K562 (cell line): ENCODE measurements around the gene ZNF487. TPM values are rescaled to one million over a fixed set of nuclear protein-coding genes. Genes with fewer than 3 reads are reported as not detected.

Experiments used
- BRCA1 ChIP-seq, 2 experiments: fragments of 450-650 bp in 1 of 2; sonication (generic) in 1 of 2; formaldehyde crosslinking in 1 of 2; IDR thresholded peaks; 2 replicates each; pipeline versions ENCODE4 v1.5.0 to v1.6.1; 2017 to 2020; ENCODE audit warnings: mild to moderate bottlenecking in 1 of 2, missing genetic modification reagents in 1 of 2
- CREB3 ChIP-seq: fragments of 450-650 bp; conservative IDR thresholded peaks from 2 replicates; pipeline ENCODE4 v1.6.1; 2016; ENCODE audit warnings: missing genetic modification characterization, low read depth, mild to moderate bottlenecking, missing compliant biosample characterization, moderate library complexity
- E2F8 ChIP-seq: fragments of 450-650 bp; IDR thresholded peaks from 2 replicates; pipeline ENCODE4 v1.7.1; 2018; ENCODE audit warnings: mild to moderate bottlenecking, low read depth; ENCODE audit not compliant: partially characterized antibody
- EP400 ChIP-seq: fragments of 450-650 bp; IDR thresholded peaks from 2 replicates; pipeline ENCODE4 v1.6.1; 2017; ENCODE audit warnings: antibody characterized with exemption, mild to moderate bottlenecking, moderate library complexity
- FOXO4 ChIP-seq: fragments of 450-650 bp; formaldehyde crosslinking; IDR thresholded peaks from 2 replicates; pipeline ENCODE4 v1.4.0; 2020; ENCODE audit warnings: mild to moderate bottlenecking, moderate library complexity
- GABPB1 ChIP-seq: sonication (generic); formaldehyde crosslinking; IDR thresholded peaks from 2 replicates; pipeline ENCODE4 v1.8.0; 2022; ENCODE audit warnings: mild to moderate bottlenecking, missing genetic modification reagents
- GATA2 ChIP-seq: sonication (generic); formaldehyde crosslinking; IDR thresholded peaks from 2 replicates; pipeline ENCODE4 v1.4.0; 2020; ENCODE audit warnings: mild to moderate bottlenecking, missing genetic modification reagents
- IFI16 ChIP-seq: fragments of 250-450 bp; sonication (Bioruptor Pico); IDR thresholded peaks from 2 replicates; pipeline ENCODE4 v2.1.2; 2022; ENCODE audit warnings: mild to moderate bottlenecking, inconsistent platforms
- IRF2 ChIP-seq: sonication (generic); formaldehyde crosslinking; IDR thresholded peaks from 2 replicates; pipeline ENCODE4 v1.8.1; 2022; ENCODE audit warnings: mild to moderate bottlenecking, missing genetic modification reagents
- MAFK ChIP-seq: IDR thresholded peaks from 2 replicates; pipeline ENCODE4 v1.6.1; 2011; ENCODE audit warnings: low read length, improper control_type of control experiment
- NFIX ChIP-seq: fragments of 250-450 bp; sonication (Bioruptor Pico); IDR thresholded peaks from 2 replicates; pipeline ENCODE4 v1.4.0; 2020; ENCODE audit warnings: low read depth, mild to moderate bottlenecking, moderate library complexity
- NR1H2 ChIP-seq: sonication (generic); formaldehyde crosslinking; IDR thresholded peaks from 2 replicates; pipeline ENCODE4 v1.4.0; 2020; ENCODE audit warnings: mild to moderate bottlenecking, missing genetic modification reagents
- NR2C2 ChIP-seq, 2 experiments: fragments of 200-800 bp in 1 of 2; sonication (Bioruptor generic) in 1 of 2; sonication (generic) in 1 of 2; formaldehyde crosslinking in 1 of 2; IDR thresholded peaks; 2 replicates each; pipeline versions ENCODE4 v1.6.1 to v1.8.0; 2016 to 2022; ENCODE audit warnings: mild to moderate bottlenecking in 1 of 2, missing compliant biosample characterization in 1 of 2, missing genetic modification characterization in 1 of 2, missing genetic modification reagents in 1 of 2
- NUFIP1 ChIP-seq: fragments of 450-650 bp; IDR thresholded peaks from 2 replicates; pipeline ENCODE4 v1.6.1; 2018; ENCODE audit not compliant: partially characterized antibody
- RBM25 ChIP-seq: fragments of 200-400 bp; formaldehyde crosslinking; IDR thresholded peaks from 2 replicates; pipeline ENCODE4 v1.6.1; 2018; ENCODE audit warnings: low read length, low read depth, moderate library complexity; ENCODE audit not compliant: severe bottlenecking
- SNIP1 ChIP-seq: fragments of 450-650 bp; IDR thresholded peaks from 2 replicates; pipeline ENCODE4 v1.7.1; 2017; ENCODE audit warnings: low read depth, mild to moderate bottlenecking
- TAF9B ChIP-seq: fragments of 450-650 bp; IDR thresholded peaks from 2 replicates; pipeline ENCODE4 v1.6.1; 2018; ENCODE audit warnings: mild to moderate bottlenecking; ENCODE audit not compliant: partially characterized antibody
- TCF7L2 ChIP-seq: fragments of 150-350 bp; IDR thresholded peaks from 2 replicates; pipeline ENCODE4 v1.6.1; 2016; ENCODE audit warnings: low read depth, mild to moderate bottlenecking, low read length, moderate library complexity
- ZNF124 ChIP-seq: sonication (generic); formaldehyde crosslinking; IDR thresholded peaks from 2 replicates; pipeline ENCODE4 v1.8.1; 2022; ENCODE audit warnings: missing genetic modification reagents
- ZNF24 ChIP-seq: fragments of 450-650 bp; IDR thresholded peaks from 2 replicates; pipeline ENCODE4 v1.6.1; 2016
- ZNF253 ChIP-seq: fragments of 250-450 bp; sonication (Bioruptor Pico); conservative IDR thresholded peaks from 2 replicates; pipeline ENCODE4 v1.6.1; 2021; ENCODE audit warnings: mild to moderate bottlenecking
- ZNF3 ChIP-seq: fragments of 250-450 bp; sonication (Bioruptor Pico); IDR thresholded peaks from 2 replicates; pipeline ENCODE4 v1.5.0; 2021; ENCODE audit warnings: mild to moderate bottlenecking, moderate library complexity
- ZNF655 ChIP-seq: fragments of 250-450 bp; sonication (Bioruptor Pico); IDR thresholded peaks from 2 replicates; pipeline ENCODE4 v1.5.0; 2021
- polyA plus RNA-seq, 8 experiments: library from polyadenylated mRNA; depleted of rRNA in 4 of 8; stranded (reverse) in 5 of 8; unstranded in 3 of 8; fragments of >200 nt; fragmentation: Nextera tagmentation in 2 of 8; fragmentation: Illumina TruSeq in 1 of 8; extraction: Ambion mirVana in 2 of 8; extraction: Trizol in 1 of 8; gene quantifications; 2 replicates each; pipeline versions ENCODE4 v1.2.1 to v1.2.3, GENCODE V29; 2011 to 2014; ENCODE audit warnings: inconsistent platforms in 1 of 8, missing spikeins in 1 of 8
- total RNA-seq, 7 experiments: library from RNA; depleted of rRNA in 6 of 7; stranded (reverse); fragments of >200 nt in 6 of 7; fragmentation: Illumina TruSeq in 2 of 7; extraction: Trizol in 2 of 7; gene quantifications; 2 replicates each; pipeline versions ENCODE4 v1.2.1 to v1.2.3, GENCODE V29; 2011 to 2021; ENCODE audit warnings: low replicate concordance in 1 of 7

ZNF487 gene
- total and polyA plus RNA-seq, 9 of the 15 experiments (the other 6 are each of a cell fraction or from before 2014, with no cell fraction given): 1.9 to 6.5 (median 4.2) TPM

- TF ChIP-seq E2F8 (peak; percentile 64), IRF2 (CRISPR knock-in tag) (no peak), RBM25 (peak; percentile 39), TCF7L2 (no peak), ZNF3 (CRISPR knock-in tag) (no peak), ZNF24 (0 out of 2 replicates have a peak, but pooled peaks have one; percentile 19), MAFK (no peak), BRCA1 (IDR thresholded peaks at IDR 0.05) (no peak), BRCA1 (CRISPR knock-in tag; IDR thresholded peaks at IDR 0.05) (no peak), ZNF124 (CRISPR knock-in tag) (no peak), EP400 (no peak), NFIX (CRISPR knock-in tag) (no peak), ZNF655 (CRISPR knock-in tag) (no peak), NR1H2 (CRISPR knock-in tag) (no peak), FOXO4 (CRISPR knock-in tag) (no peak), ZNF253 (CRISPR knock-in tag) (no peak), GABPB1 (CRISPR knock-in tag) (no peak; the same call in 1 of the 2 replicates), NUFIP1 (no peak), GATA2 (CRISPR knock-in tag) (no peak), IFI16 (CRISPR knock-in tag) (no peak), TAF9B (no peak), SNIP1 (peak; percentile 63; the same call in 1 of the 2 replicates), CREB3 (tag) (no peak), NR2C2 (CRISPR knock-in tag; IDR thresholded peaks at IDR 0.05) (peak; percentile 55; the same call in 1 of the 2 replicates), NR2C2 (tag; IDR thresholded peaks at IDR 0.05) (no peak)
These were observed 29.2 kb upstream of the ZNF487 start (continued) for GRCh38 chr10:43407576-43408330.
